HepG2 (cell line): Measurements from ENCODE around the gene BCL2. TPM values are rescaled to one million over a fixed set of nuclear protein-coding genes. Genes with fewer than 3 reads are reported as not detected.

Source experiments
- CEBPB ChIP-seq: IDR thresholded peaks from 2 replicates; pipeline ENCODE4 v1.6.1; 2011; ENCODE audit warnings: low read depth, low read length, improper control_type of control experiment, borderline replicate concordance
- FOSL2 ChIP-seq: sonication (generic); formaldehyde crosslinking; IDR thresholded peaks from 2 replicates; pipeline ENCODE4 v1.4.0; 2020; ENCODE audit warnings: missing genetic modification reagents
- FOXA3 ChIP-seq: IDR thresholded peaks from 2 replicates; pipeline ENCODE4 v1.6.1; 2016; ENCODE audit warnings: missing genetic modification reagents, missing compliant biosample characterization
- GATA4 ChIP-seq: sonication (generic); IDR thresholded peaks from 2 replicates; pipeline ENCODE4 v1.6.1; 2016; ENCODE audit warnings: antibody characterized with exemption, low read depth, borderline replicate concordance
- HCFC1 ChIP-seq: fragments of 150-350 bp; IDR thresholded peaks from 2 replicates; pipeline ENCODE4 v1.6.1; 2014; ENCODE audit warnings: low read depth, low read length
- HOXA9 ChIP-seq: sonication (generic); formaldehyde crosslinking; IDR thresholded peaks from 2 replicates; pipeline ENCODE4 v1.8.1; 2022; ENCODE audit warnings: missing genetic modification reagents, mild to moderate bottlenecking, moderate library complexity, borderline replicate concordance
- MYNN ChIP-seq: sonication (generic); formaldehyde crosslinking; IDR thresholded peaks from 2 replicates; pipeline ENCODE4 v1.4.0; 2020; ENCODE audit warnings: mild to moderate bottlenecking, low read depth, missing genetic modification reagents
- NR2F6 ChIP-seq, 2 experiments: IDR thresholded peaks; 2 replicates each; pipeline ENCODE4 v1.6.1; 2016; ENCODE audit warnings: antibody characterized with exemption in 1 of 2, mild to moderate bottlenecking in 1 of 2
- PPARG ChIP-seq: conservative IDR thresholded peaks from 2 replicates; pipeline ENCODE4 v1.6.1; 2016; ENCODE audit warnings: missing biosample characterization, missing genetic modification reagents
- SMAD1 ChIP-seq: sonication (generic); formaldehyde crosslinking; IDR thresholded peaks from 2 replicates; pipeline ENCODE4 v1.4.0; 2020; ENCODE audit warnings: missing genetic modification reagents, low read depth, mild to moderate bottlenecking, borderline replicate concordance
- SMARCC2 ChIP-seq: fragments of 450-650 bp; IDR thresholded peaks from 2 replicates; pipeline ENCODE4 v1.6.1; 2017; ENCODE audit warnings: antibody characterized with exemption, mild to moderate bottlenecking
- TSC22D2 ChIP-seq: sonication (generic); formaldehyde crosslinking; IDR thresholded peaks from 2 replicates; pipeline ENCODE4 v1.5.1; 2020; ENCODE audit warnings: missing genetic modification reagents, mild to moderate bottlenecking, borderline replicate concordance
- ZEB1 ChIP-seq: IDR thresholded peaks from 2 replicates; pipeline ENCODE4 v1.6.1; 2012; ENCODE audit warnings: mild to moderate bottlenecking, low read depth, inconsistent platforms; ENCODE audit not compliant: insufficient replicate concordance
- ZNF44 ChIP-seq: sonication (generic); formaldehyde crosslinking; IDR thresholded peaks from 2 replicates; pipeline ENCODE4 v1.5.1; 2020; ENCODE audit warnings: mild to moderate bottlenecking, missing genetic modification reagents
- ZNF546 ChIP-seq: sonication (generic); formaldehyde crosslinking; conservative IDR thresholded peaks from 2 replicates; pipeline ENCODE4 v1.8.1; 2023; ENCODE audit warnings: mild to moderate bottlenecking, missing genetic modification reagents
- ZNF569 ChIP-seq: sonication (generic); formaldehyde crosslinking; IDR thresholded peaks from 2 replicates; pipeline ENCODE4 v1.5.0; 2020; ENCODE audit warnings: mild to moderate bottlenecking, missing genetic modification reagents, moderate library complexity, borderline replicate concordance
- ZNF577 ChIP-seq: sonication (generic); formaldehyde crosslinking; IDR thresholded peaks from 2 replicates; pipeline ENCODE4 v1.4.0; 2020; ENCODE audit warnings: mild to moderate bottlenecking, low read depth, missing genetic modification reagents, borderline replicate concordance
- ZNF776 ChIP-seq: sonication (generic); formaldehyde crosslinking; IDR thresholded peaks from 2 replicates; pipeline ENCODE4 v1.4.0; 2020; ENCODE audit warnings: mild to moderate bottlenecking, missing genetic modification reagents
- ZSCAN25 ChIP-seq: sonication (generic); formaldehyde crosslinking; IDR thresholded peaks from 2 replicates; pipeline ENCODE4 v1.8.0; 2022; ENCODE audit warnings: mild to moderate bottlenecking, missing genetic modification reagents
- polyA plus RNA-seq, 8 experiments: library from polyadenylated mRNA; depleted of rRNA in 3 of 8; stranded (reverse) in 7 of 8; unstranded in 1 of 8; fragments of >200 nt; fragmentation: Illumina TruSeq in 4 of 8; extraction: Trizol in 4 of 8; gene quantifications; 2 replicates each; pipeline versions ENCODE4 v1.2.1 to v1.2.3, GENCODE V29; 2011 to 2016; ENCODE audit warnings: low read depth in 4 of 8, missing spikeins in 1 of 8, mixed read lengths in 1 of 8; ENCODE audit not compliant: insufficient read depth in 1 of 8
- total RNA-seq, 5 experiments: library from RNA; depleted of rRNA; stranded (reverse); fragments of >200 nt; fragmentation: Illumina TruSeq; extraction: Trizol; gene quantifications; 2 replicates each; pipeline ENCODE4 v1.2.3, GENCODE V29; 2016; ENCODE audit warnings: low read depth in 1 of 5
- TF ChIP-seq, protein P1 (sequence below): sonication (generic); formaldehyde crosslinking; IDR thresholded peaks from 2 replicates; pipeline ENCODE4 v1.4.0; 2020; ENCODE audit warnings: missing genetic modification reagents
- TF ChIP-seq, protein P2 (sequence below): sonication (generic); formaldehyde crosslinking; IDR thresholded peaks from 2 replicates; pipeline ENCODE4 v1.4.0; 2020; ENCODE audit warnings: mild to moderate bottlenecking, missing genetic modification reagents
- TF ChIP-seq, protein P3 (sequence below): sonication (generic); formaldehyde crosslinking; IDR thresholded peaks from 2 replicates; pipeline ENCODE4 v1.5.1; 2020; ENCODE audit warnings: mild to moderate bottlenecking, moderate library complexity, missing genetic modification reagents

BCL2 gene
- total and polyA plus RNA-seq, 2 of the 13 experiments (the other 11 are each of a cell fraction or from before 2014, with no cell fraction given): 0.07 to 0.53 TPM

DNA sequence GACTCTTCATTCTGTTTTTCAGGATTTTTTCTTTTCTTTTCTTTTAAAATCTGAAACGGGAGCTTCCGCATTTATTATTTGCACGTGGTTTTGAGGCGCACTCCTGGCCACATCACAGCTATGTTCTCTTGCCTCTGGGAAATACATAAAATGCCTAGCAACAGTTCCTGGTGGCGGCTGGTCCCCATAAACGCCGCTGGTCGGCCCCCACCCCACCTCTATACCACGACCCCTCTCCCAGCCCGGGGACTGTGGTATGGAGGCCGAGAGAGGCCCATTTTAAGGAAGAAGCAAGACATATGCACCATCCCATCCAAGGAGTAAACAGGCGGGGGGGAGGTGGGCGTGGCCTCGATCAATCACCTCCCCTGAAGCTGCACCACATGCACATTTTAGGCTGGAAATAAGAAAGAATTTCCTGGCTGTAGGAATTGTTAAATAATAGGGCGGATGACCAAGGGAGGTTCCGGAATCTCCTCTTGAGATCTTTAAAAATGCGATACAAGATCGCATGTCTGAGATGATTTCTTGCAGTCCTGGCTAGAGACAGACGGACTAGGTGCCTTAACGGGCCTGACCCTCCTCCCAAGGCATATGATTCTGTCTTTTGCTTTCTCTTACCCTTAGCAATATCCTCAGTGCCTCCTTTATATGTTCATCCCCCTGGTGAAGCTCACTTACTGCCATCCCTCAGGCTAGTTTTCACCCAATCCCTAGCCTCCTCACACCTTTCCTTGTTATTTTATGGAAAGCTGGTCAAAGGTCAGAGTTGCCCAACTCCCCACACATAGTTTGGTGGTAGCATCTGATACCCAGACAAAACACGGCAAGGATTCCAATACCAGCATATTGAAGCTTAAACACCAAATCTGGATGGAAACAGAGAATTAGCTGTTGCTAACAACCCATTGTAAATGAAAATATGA is 82.4 kb downstream of the BCL2 start (continued):
- TF ChIP-seq MYNN (CRISPR knock-in tag): no peak
- no peak for TF ChIP-seq GATA4
- no peak for TF ChIP-seq SMAD1
- TF ChIP-seq CEBPB: peak; percentile 65; the same call in 1 of the 2 replicates
- TF ChIP-seq ZNF569: no peak
- no peak for TF ChIP-seq ZSCAN25 (CRISPR knock-in tag)
- peak; percentile 71 for TF ChIP-seq PPARG
- TF ChIP-seq ZNF776 (CRISPR knock-in tag): no peak
- no peak for TF ChIP-seq TSC22D2 (CRISPR knock-in tag)
- no peak for TF ChIP-seq HCFC1
- TF ChIP-seq ZNF577 (CRISPR knock-in tag): no peak
- TF ChIP-seq SMARCC2: no peak
- TF ChIP-seq, protein P1, sequence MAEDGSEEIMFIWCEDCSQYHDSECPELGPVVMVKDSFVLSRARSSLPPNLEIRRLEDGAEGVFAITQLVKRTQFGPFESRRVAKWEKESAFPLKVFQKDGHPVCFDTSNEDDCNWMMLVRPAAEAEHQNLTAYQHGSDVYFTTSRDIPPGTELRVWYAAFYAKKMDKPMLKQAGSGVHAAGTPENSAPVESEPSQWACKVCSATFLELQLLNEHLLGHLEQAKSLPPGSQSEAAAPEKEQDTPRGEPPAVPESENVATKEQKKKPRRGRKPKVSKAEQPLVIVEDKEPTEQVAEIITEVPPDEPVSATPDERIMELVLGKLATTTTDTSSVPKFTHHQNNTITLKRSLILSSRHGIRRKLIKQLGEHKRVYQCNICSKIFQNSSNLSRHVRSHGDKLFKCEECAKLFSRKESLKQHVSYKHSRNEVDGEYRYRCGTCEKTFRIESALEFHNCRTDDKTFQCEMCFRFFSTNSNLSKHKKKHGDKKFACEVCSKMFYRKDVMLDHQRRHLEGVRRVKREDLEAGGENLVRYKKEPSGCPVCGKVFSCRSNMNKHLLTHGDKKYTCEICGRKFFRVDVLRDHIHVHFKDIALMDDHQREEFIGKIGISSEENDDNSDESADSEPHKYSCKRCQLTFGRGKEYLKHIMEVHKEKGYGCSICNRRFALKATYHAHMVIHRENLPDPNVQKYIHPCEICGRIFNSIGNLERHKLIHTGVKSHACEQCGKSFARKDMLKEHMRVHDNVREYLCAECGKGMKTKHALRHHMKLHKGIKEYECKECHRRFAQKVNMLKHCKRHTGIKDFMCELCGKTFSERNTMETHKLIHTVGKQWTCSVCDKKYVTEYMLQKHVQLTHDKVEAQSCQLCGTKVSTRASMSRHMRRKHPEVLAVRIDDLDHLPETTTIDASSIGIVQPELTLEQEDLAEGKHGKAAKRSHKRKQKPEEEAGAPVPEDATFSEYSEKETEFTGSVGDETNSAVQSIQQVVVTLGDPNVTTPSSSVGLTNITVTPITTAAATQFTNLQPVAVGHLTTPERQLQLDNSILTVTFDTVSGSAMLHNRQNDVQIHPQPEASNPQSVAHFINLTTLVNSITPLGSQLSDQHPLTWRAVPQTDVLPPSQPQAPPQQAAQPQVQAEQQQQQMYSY (CRISPR knock-in tag): 0 out of 2 replicates have a peak, but pooled peaks have one; percentile 31
- TF ChIP-seq HOXA9: no peak
- TF ChIP-seq, protein P2, sequence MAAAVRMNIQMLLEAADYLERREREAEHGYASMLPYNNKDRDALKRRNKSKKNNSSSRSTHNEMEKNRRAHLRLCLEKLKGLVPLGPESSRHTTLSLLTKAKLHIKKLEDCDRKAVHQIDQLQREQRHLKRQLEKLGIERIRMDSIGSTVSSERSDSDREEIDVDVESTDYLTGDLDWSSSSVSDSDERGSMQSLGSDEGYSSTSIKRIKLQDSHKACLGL (CRISPR knock-in tag): no peak
- TF ChIP-seq FOSL2: no peak
- no peak for TF ChIP-seq ZNF44 (CRISPR knock-in tag)
- TF ChIP-seq ZNF546 (CRISPR knock-in tag): no peak
- no peak for TF ChIP-seq FOXA3 (CRISPR knock-in tag)
- TF ChIP-seq NR2F6 (IDR thresholded peaks at IDR 0.05): peak; percentile 43; the same call in 1 of the 2 replicates
- TF ChIP-seq NR2F6 (CRISPR knock-in tag; IDR thresholded peaks at IDR 0.05): 0 out of 2 replicates have a peak, but pooled peaks have one; percentile 28
- no peak for TF ChIP-seq ZEB1
- TF ChIP-seq, protein P3, sequence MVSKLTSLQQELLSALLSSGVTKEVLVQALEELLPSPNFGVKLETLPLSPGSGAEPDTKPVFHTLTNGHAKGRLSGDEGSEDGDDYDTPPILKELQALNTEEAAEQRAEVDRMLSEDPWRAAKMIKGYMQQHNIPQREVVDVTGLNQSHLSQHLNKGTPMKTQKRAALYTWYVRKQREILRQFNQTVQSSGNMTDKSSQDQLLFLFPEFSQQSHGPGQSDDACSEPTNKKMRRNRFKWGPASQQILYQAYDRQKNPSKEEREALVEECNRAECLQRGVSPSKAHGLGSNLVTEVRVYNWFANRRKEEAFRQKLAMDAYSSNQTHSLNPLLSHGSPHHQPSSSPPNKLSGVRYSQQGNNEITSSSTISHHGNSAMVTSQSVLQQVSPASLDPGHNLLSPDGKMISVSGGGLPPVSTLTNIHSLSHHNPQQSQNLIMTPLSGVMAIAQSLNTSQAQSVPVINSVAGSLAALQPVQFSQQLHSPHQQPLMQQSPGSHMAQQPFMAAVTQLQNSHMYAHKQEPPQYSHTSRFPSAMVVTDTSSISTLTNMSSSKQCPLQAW (CRISPR knock-in tag): no peak
